IMR-90 (cell line): ENCODE results near the gene SMIM22. TPM values are rescaled to one million over a fixed set of nuclear protein-coding genes. Genes with fewer than 3 reads are reported as not detected.

Source experiments
- ATAC-seq: fragments of 200-7000 bp; cut with Tn5 transposase; 2 replicates; pipeline ENCODE4 v1.9.1; 2020; ENCODE audit warnings: low read depth, mild to moderate bottlenecking, moderate library complexity
- BruUV-seq: library from RNA; stranded (reverse); fragments of 400-500 nt; replicated peaks from 2 replicates; lab custom pipeline; 2021; lab: Mats Ljungman, UMichigan
- CTCF ChIA-PET: fragments of 300-600 bp; formaldehyde crosslinking; extraction: SDS; loops from one replicate; lab custom pipeline; 2021; ENCODE audit warnings: antibody characterized with exemption; lab: Yijun Ruan, JAX
- POLR2A ChIA-PET: fragments of 300-600 bp; sonication (Branson Sonifier 250); formaldehyde crosslinking; loops from one replicate; lab custom pipeline; 2022; ENCODE audit warnings: antibody characterized with exemption; ENCODE audit not compliant: unreplicated experiment; lab: Charles Lee
- DNase-seq: peaks from one replicate; pipeline ENCODE4 v3.0.0; 2013
- H2AFZ ChIP-seq: replicated peaks from 2 replicates; pipeline ENCODE3; 2013; ENCODE audit warnings: low read length, mild to moderate bottlenecking; ENCODE audit not compliant: poor library complexity
- H2AK5ac ChIP-seq: 2 replicates; pipeline ENCODE4 v1.6.1; 2013; ENCODE audit warnings: low read depth, low read length, inconsistent platforms
- H2AK9ac ChIP-seq: replicated peaks from 2 replicates; pipeline ENCODE3; 2013; ENCODE audit warnings: mild to moderate bottlenecking, low read depth, low read length, moderate library complexity; ENCODE audit not compliant: poor library complexity
- H2BK120ac ChIP-seq: 2 replicates; pipeline ENCODE4 v1.6.1; 2013; ENCODE audit warnings: low read depth, low read length, inconsistent platforms
- H2BK15ac ChIP-seq: 3 replicates; pipeline ENCODE4 v1.6.1; 2013; ENCODE audit warnings: low read depth, low read length, inconsistent platforms
- H2BK20ac ChIP-seq: 2 replicates; pipeline ENCODE4 v1.6.1; 2013; ENCODE audit warnings: low read depth, mild to moderate bottlenecking, inconsistent platforms, low read length, moderate library complexity
- H2BK5ac ChIP-seq: 2 replicates; pipeline ENCODE4 v1.6.1; 2013; ENCODE audit warnings: mild to moderate bottlenecking, low read depth, low read length, inconsistent platforms; ENCODE audit not compliant: poor library complexity, severe bottlenecking
- H3K14ac ChIP-seq: replicated peaks from 2 replicates; pipeline ENCODE4 v1.6.1; 2013; ENCODE audit warnings: low read depth, low read length, inconsistent platforms
- H3K18ac ChIP-seq: 2 replicates; pipeline ENCODE4 v1.6.1; 2013; ENCODE audit warnings: low read depth, low read length, control low read depth
- H3K23ac ChIP-seq: 2 replicates; pipeline ENCODE4 v1.6.1; 2013; ENCODE audit warnings: low read depth, low read length, inconsistent platforms
- H3K27ac ChIP-seq: 2 replicates; pipeline ENCODE4 v1.5.1; 2013; ENCODE audit warnings: mild to moderate bottlenecking, control low read depth, low read length; ENCODE audit not compliant: insufficient read depth
- H3K27me3 ChIP-seq: 2 replicates; pipeline ENCODE4 v1.6.1; 2013; ENCODE audit warnings: low read length; ENCODE audit not compliant: control insufficient read depth, insufficient read depth
- H3K36me3 ChIP-seq: 2 replicates; pipeline ENCODE4 v1.6.1; 2013; ENCODE audit warnings: low read length, mixed read lengths; ENCODE audit not compliant: control insufficient read depth, insufficient read depth
- H3K4ac ChIP-seq: 2 replicates; pipeline ENCODE4 v1.6.1; 2013; ENCODE audit warnings: low read depth, low read length, inconsistent platforms
- H3K4me1 ChIP-seq: 2 replicates; pipeline ENCODE4 v1.6.1; 2013; ENCODE audit warnings: low read length, mixed read lengths; ENCODE audit not compliant: control insufficient read depth, insufficient read depth
- H3K4me2 ChIP-seq: 2 replicates; pipeline ENCODE4 v1.6.1; 2013; ENCODE audit warnings: low read depth, mild to moderate bottlenecking, control low read depth, low read length, moderate library complexity
- H3K4me3 ChIP-seq: 2 replicates; pipeline ENCODE4 v1.5.1; 2013; ENCODE audit warnings: low read depth, mild to moderate bottlenecking, control low read depth, low read length, moderate library complexity; ENCODE audit not compliant: insufficient read depth
- H3K56ac ChIP-seq: 2 replicates; pipeline ENCODE4 v1.6.1; 2013; ENCODE audit warnings: low read length, inconsistent platforms; ENCODE audit not compliant: insufficient read depth; ENCODE audit errors: extremely low read depth
- H3K79me1 ChIP-seq, 2 experiments: 2 replicates each; pipeline ENCODE4 v1.6.1; 2013; ENCODE audit warnings: low read length in 2 of 2, inconsistent platforms in 1 of 2, low read depth in 1 of 2
- H3K9ac ChIP-seq: 2 replicates; pipeline ENCODE4 v1.6.1; 2013; ENCODE audit warnings: low read depth, low read length, control low read depth
- H3K9me1 ChIP-seq: 2 replicates; pipeline ENCODE4 v1.6.1; 2013; ENCODE audit warnings: low read length, inconsistent platforms; ENCODE audit not compliant: insufficient read depth
- H3K9me3 ChIP-seq: 2 replicates; pipeline ENCODE4 v1.6.1; 2013; ENCODE audit warnings: low read length; ENCODE audit not compliant: control insufficient read depth, insufficient read depth
- H4K20me1 ChIP-seq: 2 replicates; pipeline ENCODE4 v1.6.1; 2013; ENCODE audit warnings: low read length, inconsistent platforms; ENCODE audit not compliant: insufficient read depth
- H4K5ac ChIP-seq: 2 replicates; pipeline ENCODE4 v1.6.1; 2013; ENCODE audit warnings: mild to moderate bottlenecking, low read depth, low read length, control low read depth
- H4K8ac ChIP-seq, 2 experiments: 2 replicates each; pipeline ENCODE4 v1.6.1; 2013; ENCODE audit warnings: low read depth in 2 of 2, low read length in 2 of 2, control low read depth in 1 of 2, inconsistent platforms in 1 of 2
- H4K91ac ChIP-seq: 2 replicates; pipeline ENCODE4 v1.6.1; 2013; ENCODE audit warnings: low read depth, low read length, inconsistent platforms; ENCODE audit not compliant: insufficient read depth
- BHLHE40 ChIP-seq: fragments of 150-350 bp; IDR thresholded peaks from 2 replicates; pipeline ENCODE4 v1.6.1; 2016; ENCODE audit warnings: mild to moderate bottlenecking, low read depth, low read length
- CEBPB ChIP-seq: IDR thresholded peaks from 2 replicates; pipeline ENCODE4 v1.6.1; 2012; ENCODE audit warnings: low read depth, low read length, improper control_type of control experiment
- MAZ ChIP-seq: IDR thresholded peaks from 2 replicates; pipeline ENCODE4 v1.6.1; 2012; ENCODE audit warnings: low read depth, mild to moderate bottlenecking, low read length, improper control_type of control experiment, moderate library complexity, borderline replicate concordance
- MXI1 ChIP-seq: IDR thresholded peaks from 2 replicates; pipeline ENCODE4 v1.6.1; 2012; ENCODE audit warnings: low read depth, mild to moderate bottlenecking, low read length, moderate library complexity, borderline replicate concordance
- NFE2L2 ChIP-seq: fragments of 150-350 bp; IDR thresholded peaks from 2 replicates; pipeline ENCODE4 v1.6.1; 2016; ENCODE audit warnings: low read depth, mild to moderate bottlenecking, low read length
- POLR2A ChIP-seq: IDR thresholded peaks from 2 replicates; pipeline ENCODE4 v1.6.1; 2012; ENCODE audit warnings: mild to moderate bottlenecking, low read depth, low read length
- RAD21 ChIP-seq: IDR thresholded peaks from 2 replicates; pipeline ENCODE4 v1.6.1; 2012; ENCODE audit warnings: low read length, improper control_type of control experiment
- RFX5 ChIP-seq: IDR thresholded peaks from 2 replicates; pipeline ENCODE4 v1.8.0; 2012; ENCODE audit warnings: low read depth, mild to moderate bottlenecking, low read length, moderate library complexity
- WGBS, 2 experiments: methylation state at CpG; one replicate each; pipeline versions ENCODE4 v1.1.5 to v1.1.7; 2013; ENCODE audit warnings: missing lambda C conversion rate in 2 of 2; ENCODE audit not compliant: insufficient read length in 1 of 2; ENCODE audit errors: extremely low coverage in 2 of 2; 5-methylcytosine and 5-hydroxymethylcytosine counted together
- dilution Hi-C: fragments of 300-500 bp; cut with HindIII; formaldehyde crosslinking; loops from one replicate; pipeline ENCODE4 v1.14.3; 2018; ENCODE audit warnings: low sequenced_read_pairs; ENCODE audit not compliant: unreplicated experiment
- in situ Hi-C: fragments of 300-500 bp; cut with MboI; formaldehyde crosslinking; loops from 3 replicates; pipeline ENCODE4 v1.14.3; 2019; ENCODE audit warnings: low sequenced_read_pairs, inconsistent platforms, mixed read lengths
- intact Hi-C: fragments of 100-400 bp; cut with micrococcal nuclease; formaldehyde crosslinking; loops from 2 replicates; pipeline ENCODE4 v1.10.0; 2022
- polyA plus RNA-seq, 3 experiments: library from polyadenylated mRNA; depleted of rRNA; stranded (reverse); fragments of >200 nt; gene quantifications; 2 replicates each; pipeline ENCODE4 v1.2.3, GENCODE V29; 2012; ENCODE audit warnings: low replicate concordance in 1 of 3
- total RNA-seq: library from RNA; depleted of rRNA; stranded (reverse); fragments of >200 nt; gene quantifications from 2 replicates; pipeline ENCODE4 v1.2.3, GENCODE V29; 2012
- TF ChIP-seq, protein P1 (sequence below): fragments of 150-350 bp; IDR thresholded peaks from 2 replicates; pipeline ENCODE4 v1.6.1; 2017; ENCODE audit warnings: mild to moderate bottlenecking, antibody characterized with exemption, low read length, low read depth
- TF ChIP-seq, protein P2 (sequence below): conservative IDR thresholded peaks from 2 replicates; pipeline ENCODE4 v1.5.1; 2012; ENCODE audit warnings: mild to moderate bottlenecking, low read depth, low read length, improper control_type of control experiment

The SMIM22 gene
- total and polyA plus RNA-seq, 2 of the 4 experiments (the other 2 are of a cell fraction) = not detected

GRCh38 chr16:4754865-4755264 lies 40.3 kb upstream of the SMIM22 start:
- peaks cover 4% of the 10 kb centered on the region for H3K9me3 ChIP-seq
- H3K56ac ChIP-seq = no peak overlapping the region
- no CpG with 5 or more reads among the region's 4 CpGs for WGBS, 2 experiments
- DNase-seq (no peak), ATAC-seq (no peak)
- CTCF ChIA-PET = no interaction called here
- no peak overlapping the region for H4K5ac ChIP-seq
- no peak overlapping the region for H2BK20ac ChIP-seq
- no peak overlapping the region for H3K4me2 ChIP-seq
- H2BK120ac ChIP-seq = no peak overlapping the region
- H3K4ac ChIP-seq = no peak overlapping the region
- H3K27me3 ChIP-seq = no peaks in the 10 kb centered on the region
- H3K4me1 ChIP-seq = no peaks in the 10 kb centered on the region
- peaks cover 6 to 7% of the 10 kb centered on the region in 2 experiments; a peak in 3 of 4 replicates for H3K79me1 ChIP-seq
- no peak overlapping the region for H2AK9ac ChIP-seq
- no peak overlapping the region for H4K91ac ChIP-seq
- no peak overlapping the region for H4K8ac ChIP-seq
- H3K27ac ChIP-seq = no peak overlapping the region
- no peak overlapping the region for H2AK5ac ChIP-seq
- H4K20me1 ChIP-seq = peaks cover 5% of the 10 kb centered on the region; the same call in 1 of the 2 replicates
- no peaks in the 10 kb centered on the region for H3K9me1 ChIP-seq
- BruUV-seq = no TSS peak
- H2BK15ac ChIP-seq = no peak overlapping the region
- H3K18ac ChIP-seq = no peak overlapping the region
- no peak overlapping the region for H2BK5ac ChIP-seq
- H3K23ac ChIP-seq = no peak overlapping the region
- in situ Hi-C loops = no loop called here
- TF ChIP-seq RAD21 (no peak), NFE2L2 (no peak), BHLHE40 (no peak), MXI1 (no peak), CEBPB (no peak), POLR2A (no peak), MAZ (no peak), RFX5 (no peak)
- TF ChIP-seq, protein P1, sequence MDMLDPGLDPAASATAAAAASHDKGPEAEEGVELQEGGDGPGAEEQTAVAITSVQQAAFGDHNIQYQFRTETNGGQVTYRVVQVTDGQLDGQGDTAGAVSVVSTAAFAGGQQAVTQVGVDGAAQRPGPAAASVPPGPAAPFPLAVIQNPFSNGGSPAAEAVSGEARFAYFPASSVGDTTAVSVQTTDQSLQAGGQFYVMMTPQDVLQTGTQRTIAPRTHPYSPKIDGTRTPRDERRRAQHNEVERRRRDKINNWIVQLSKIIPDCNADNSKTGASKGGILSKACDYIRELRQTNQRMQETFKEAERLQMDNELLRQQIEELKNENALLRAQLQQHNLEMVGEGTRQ = no peak
- TF ChIP-seq, protein P2, sequence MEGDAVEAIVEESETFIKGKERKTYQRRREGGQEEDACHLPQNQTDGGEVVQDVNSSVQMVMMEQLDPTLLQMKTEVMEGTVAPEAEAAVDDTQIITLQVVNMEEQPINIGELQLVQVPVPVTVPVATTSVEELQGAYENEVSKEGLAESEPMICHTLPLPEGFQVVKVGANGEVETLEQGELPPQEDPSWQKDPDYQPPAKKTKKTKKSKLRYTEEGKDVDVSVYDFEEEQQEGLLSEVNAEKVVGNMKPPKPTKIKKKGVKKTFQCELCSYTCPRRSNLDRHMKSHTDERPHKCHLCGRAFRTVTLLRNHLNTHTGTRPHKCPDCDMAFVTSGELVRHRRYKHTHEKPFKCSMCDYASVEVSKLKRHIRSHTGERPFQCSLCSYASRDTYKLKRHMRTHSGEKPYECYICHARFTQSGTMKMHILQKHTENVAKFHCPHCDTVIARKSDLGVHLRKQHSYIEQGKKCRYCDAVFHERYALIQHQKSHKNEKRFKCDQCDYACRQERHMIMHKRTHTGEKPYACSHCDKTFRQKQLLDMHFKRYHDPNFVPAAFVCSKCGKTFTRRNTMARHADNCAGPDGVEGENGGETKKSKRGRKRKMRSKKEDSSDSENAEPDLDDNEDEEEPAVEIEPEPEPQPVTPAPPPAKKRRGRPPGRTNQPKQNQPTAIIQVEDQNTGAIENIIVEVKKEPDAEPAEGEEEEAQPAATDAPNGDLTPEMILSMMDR = no peak
- peaks cover 63% of the 10 kb centered on the region for H3K36me3 ChIP-seq
- intact Hi-C loops = no loop called here
- POLR2A ChIA-PET = no interaction called here
- H2AFZ ChIP-seq = no peak overlapping the region
- dilution Hi-C loops = no loop called here
- no peak overlapping the region for H3K4me3 ChIP-seq
- no peak overlapping the region for H3K9ac ChIP-seq
- H3K14ac ChIP-seq = no peak overlapping the region
